ENCODE data around the gene TACSTD2.
A peak's percentile ranks its signal among the peaks of the same experiment; 100 is the strongest.

The TACSTD2 gene

DNA sequence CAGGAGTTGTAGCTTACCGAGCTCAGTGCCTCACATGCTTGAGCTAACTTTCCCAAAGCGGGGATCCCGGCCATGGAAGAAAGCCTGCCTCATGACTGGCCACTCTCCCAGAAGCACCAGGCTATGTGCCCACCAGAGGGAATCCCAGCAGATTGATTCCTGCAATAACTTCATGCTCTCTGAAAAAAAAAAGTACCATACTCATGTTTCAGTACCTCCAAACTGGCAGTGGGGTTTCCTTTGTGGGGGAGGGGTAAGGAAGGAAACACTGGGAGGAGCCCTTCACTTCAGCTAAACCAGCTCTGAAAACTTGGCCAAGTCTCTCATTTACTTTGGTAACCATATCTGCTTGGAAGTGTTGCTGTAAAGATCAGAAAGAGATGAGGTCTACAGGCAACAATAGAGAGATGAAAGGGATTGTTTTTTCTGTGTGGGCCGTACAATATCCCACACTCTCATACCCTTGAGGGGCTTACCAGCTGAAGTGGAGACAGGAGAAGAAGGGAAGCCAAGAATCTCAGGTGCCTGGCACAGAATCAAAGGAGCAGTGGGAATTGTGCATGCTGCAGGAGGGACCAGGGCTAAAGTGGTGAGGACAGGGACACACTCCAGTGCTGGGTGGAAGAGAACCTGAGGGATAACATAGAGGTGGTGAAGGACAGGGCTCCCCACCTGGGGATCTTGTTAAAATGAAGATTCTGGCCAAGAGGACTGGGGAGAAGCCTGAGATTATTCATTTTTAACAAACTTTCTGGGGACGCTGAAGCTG, 42.4 kb upstream of the TACSTD2 start:
- no peak for DNase-seq (ENCODE audit: low read depth in 1 of 2, low spot score in 1 of 2)
- H3K4me3 ChIP-seq (replicated peaks; ENCODE audit: insufficient read depth, low read length): no peak overlapping the region
- no peaks in the 10 kb centered on the region for H3K27me3 ChIP-seq (ENCODE audit: insufficient read depth, poor library complexity, severe bottlenecking)
- TF ChIP-seq SPI1 (IDR thresholded peaks at IDR 0.05; ENCODE audit: borderline replicate concordance, low read depth) (no peak), GABPA (IDR thresholded peaks at IDR 0.05; ENCODE audit: low read depth) (no peak), POLR2AphosphoS5 (IDR thresholded peaks at IDR 0.05; ENCODE audit: low read depth) (no peak), REST (IDR thresholded peaks at IDR 0.05; ENCODE audit: insufficient replicate concordance, low read depth) (no peak)
- TF ChIP-seq, protein P1, sequence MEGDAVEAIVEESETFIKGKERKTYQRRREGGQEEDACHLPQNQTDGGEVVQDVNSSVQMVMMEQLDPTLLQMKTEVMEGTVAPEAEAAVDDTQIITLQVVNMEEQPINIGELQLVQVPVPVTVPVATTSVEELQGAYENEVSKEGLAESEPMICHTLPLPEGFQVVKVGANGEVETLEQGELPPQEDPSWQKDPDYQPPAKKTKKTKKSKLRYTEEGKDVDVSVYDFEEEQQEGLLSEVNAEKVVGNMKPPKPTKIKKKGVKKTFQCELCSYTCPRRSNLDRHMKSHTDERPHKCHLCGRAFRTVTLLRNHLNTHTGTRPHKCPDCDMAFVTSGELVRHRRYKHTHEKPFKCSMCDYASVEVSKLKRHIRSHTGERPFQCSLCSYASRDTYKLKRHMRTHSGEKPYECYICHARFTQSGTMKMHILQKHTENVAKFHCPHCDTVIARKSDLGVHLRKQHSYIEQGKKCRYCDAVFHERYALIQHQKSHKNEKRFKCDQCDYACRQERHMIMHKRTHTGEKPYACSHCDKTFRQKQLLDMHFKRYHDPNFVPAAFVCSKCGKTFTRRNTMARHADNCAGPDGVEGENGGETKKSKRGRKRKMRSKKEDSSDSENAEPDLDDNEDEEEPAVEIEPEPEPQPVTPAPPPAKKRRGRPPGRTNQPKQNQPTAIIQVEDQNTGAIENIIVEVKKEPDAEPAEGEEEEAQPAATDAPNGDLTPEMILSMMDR (IDR thresholded peaks at IDR 0.05; ENCODE audit: insufficient read depth, low read length): no peak
- no peak overlapping the region for H3K27ac ChIP-seq (replicated peaks)

GRCh38 chr1:58618303-58618702, 41.3 kb upstream of the TACSTD2 start:
- DNase-seq (ENCODE audit: low read depth in 1 of 2, low spot score in 1 of 2): peak; percentile 63 to 84
- no peak overlapping the region for H3K4me3 ChIP-seq (replicated peaks; ENCODE audit: insufficient read depth, low read length)
- H3K27me3 ChIP-seq (ENCODE audit: insufficient read depth, poor library complexity, severe bottlenecking): no peaks in the 10 kb centered on the region
- H3K27ac ChIP-seq (replicated peaks): no peak overlapping the region
- TF ChIP-seq GABPA (IDR thresholded peaks at IDR 0.05; ENCODE audit: low read depth) (no peak), SPI1 (IDR thresholded peaks at IDR 0.05; ENCODE audit: borderline replicate concordance, low read depth) (peak; percentile 80)

DNA sequence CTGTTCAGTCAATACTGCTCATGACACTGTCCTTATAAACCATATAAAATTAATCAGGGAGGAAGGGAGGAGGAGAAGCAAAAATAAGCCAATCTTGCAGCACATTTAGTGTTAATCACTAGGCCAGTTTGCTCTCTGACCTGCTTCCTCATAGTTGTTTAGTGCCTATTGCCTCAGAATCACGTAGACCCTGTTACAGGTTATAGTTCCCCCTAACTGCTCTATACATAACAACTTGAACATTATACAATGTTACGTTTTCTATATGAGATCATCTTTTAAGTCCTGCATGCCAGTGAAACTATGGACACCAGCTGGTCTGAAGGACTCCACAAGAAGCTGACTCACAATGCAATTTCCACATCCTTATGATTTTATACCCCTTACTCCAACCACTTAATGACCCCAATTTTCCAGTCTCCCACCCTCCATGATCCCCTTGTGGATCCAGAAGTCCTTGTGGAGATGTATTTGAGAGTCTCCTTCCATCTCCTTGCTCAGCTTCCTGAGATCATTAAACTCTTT, 34.9 kb upstream of the TACSTD2 start:
- no peak for DNase-seq (ENCODE audit: low read depth in 1 of 2, low spot score in 1 of 2)
- no peaks in the 10 kb centered on the region for H3K27me3 ChIP-seq (ENCODE audit: insufficient read depth, poor library complexity, severe bottlenecking)
- H3K4me3 ChIP-seq (replicated peaks; ENCODE audit: insufficient read depth, low read length): no peak overlapping the region
- no peak overlapping the region for H3K27ac ChIP-seq (replicated peaks)
- TF ChIP-seq, protein P1 (IDR thresholded peaks at IDR 0.05; ENCODE audit: insufficient read depth, low read length): no peak
- TF ChIP-seq GABPA (IDR thresholded peaks at IDR 0.05; ENCODE audit: low read depth) (no peak), REST (IDR thresholded peaks at IDR 0.05; ENCODE audit: insufficient replicate concordance, low read depth) (no peak), POLR2AphosphoS5 (IDR thresholded peaks at IDR 0.05; ENCODE audit: low read depth) (no peak), SPI1 (IDR thresholded peaks at IDR 0.05; ENCODE audit: borderline replicate concordance, low read depth) (no peak)

- H3K4me3 ChIP-seq (replicated peaks; ENCODE audit: insufficient read depth, low read length): no peak overlapping the region
- DNase-seq (ENCODE audit: low read depth in 1 of 2, low spot score in 1 of 2): no peak
- H3K27me3 ChIP-seq (ENCODE audit: insufficient read depth, poor library complexity, severe bottlenecking): no peaks in the 10 kb centered on the region
- H3K27ac ChIP-seq (replicated peaks): no peak overlapping the region
- TF ChIP-seq GABPA (IDR thresholded peaks at IDR 0.05; ENCODE audit: low read depth): no peak
- no peak for TF ChIP-seq SPI1 (IDR thresholded peaks at IDR 0.05; ENCODE audit: borderline replicate concordance, low read depth)
- no peak for TF ChIP-seq REST (IDR thresholded peaks at IDR 0.05; ENCODE audit: insufficient replicate concordance, low read depth)
- TF ChIP-seq, protein P1 (IDR thresholded peaks at IDR 0.05; ENCODE audit: insufficient read depth, low read length): no peak
- no peak for TF ChIP-seq POLR2AphosphoS5 (IDR thresholded peaks at IDR 0.05; ENCODE audit: low read depth)
Observed at GRCh38 chr1:58608945-58609344, 31.9 kb upstream of the TACSTD2 start.
